HG02678 (cell line): ENCODE results near the gene DDX50.
"Not testable (repeated sequence)": the region's sequence is repeated elsewhere in the genome, so short reads cannot be mapped to it uniquely, and the experiment has no call there.

Experiments used
- ATAC-seq: cut with Tn5 transposase; IDR thresholded peaks from one replicate; pipeline ENCODE4 v1.9.1; 2021; ENCODE audit warnings: mild to moderate bottlenecking, moderate library complexity; ENCODE audit not compliant: unreplicated experiment

DDX50 gene

GRCh38 chr10:68900427-68901104 lies 549 bp upstream of the DDX50 start:
- ATAC-seq, result peak; percentile 42

- ATAC-seq, result no peak
Measured at GRCh38 chr10:68902382-68902781, 1.3 kb downstream of the DDX50 start.

GRCh38 chr10:68924593-68924992 lies 23.5 kb downstream of the DDX50 start:
- no peak for ATAC-seq

- ATAC-seq, result no peak
Measured at GRCh38 chr10:68925489-68925888, 24.4 kb downstream of the DDX50 start.

GRCh38 chr10:68929157-68929556 lies 28.0 kb downstream of the DDX50 start:
- ATAC-seq, result not testable (repeated sequence)

- ATAC-seq, result not testable (repeated sequence)
Measured at GRCh38 chr10:68929888-68930287, 28.8 kb downstream of the DDX50 start.

- ATAC-seq, result not testable (repeated sequence)
Measured at GRCh38 chr10:68932860-68933259, 31.7 kb downstream of the DDX50 start.

GRCh38 chr10:68934994-68935393 lies 33.9 kb downstream of the DDX50 start:
- ATAC-seq, result no peak

- no peak for ATAC-seq
Measured at GRCh38 chr10:68938117-68938516, 37.0 kb downstream of the DDX50 start.

- ATAC-seq, result no peak
Measured at GRCh38 chr10:68938884-68939283, 37.8 kb downstream of the DDX50 start.

GRCh38 chr10:68940917-68941316 lies 39.8 kb downstream of the DDX50 start:
- ATAC-seq, result not testable (repeated sequence)

GRCh38 chr10:68950598-68950997 lies 49.5 kb downstream of the DDX50 start:
- ATAC-seq, result no peak

- ATAC-seq, result no peak
Measured at GRCh38 chr10:68954904-68955303, 53.8 kb downstream of the DDX50 start.

GRCh38 chr10:68955355-68955831 lies 54.3 kb downstream of the DDX50 start:
- ATAC-seq, result peak; percentile 2

GRCh38 chr10:68955832-68956532 lies 54.9 kb downstream of the DDX50 start, which contains the start of gene DDX21:
Gene DDX21 (plus strand): TSS chr10:68956170. CDS start chr10:68956226, 56 bp downstream.
- ATAC-seq, result peak; percentile 88

- no peak for ATAC-seq
Measured at GRCh38 chr10:68957284-68957615, 56.1 kb downstream of the DDX50 start.

- no peak for ATAC-seq
Measured at GRCh38 chr10:68957654-68958053, 56.5 kb downstream of the DDX50 start.

- no peak for ATAC-seq
Measured at GRCh38 chr10:68959695-68960527, 58.8 kb downstream of the DDX50 start.

GRCh38 chr10:68963151-68963550 lies 62.0 kb downstream of the DDX50 start:
- no peak for ATAC-seq

GRCh38 chr10:68973975-68974374 lies 72.9 kb downstream of the DDX50 start:
- ATAC-seq, result no peak

- ATAC-seq, result not testable (repeated sequence)
Measured at GRCh38 chr10:68975936-68976473, 74.9 kb downstream of the DDX50 start.
